Measurements from ENCODE around the gene EXO5. TPM values are rescaled to one million over a fixed set of nuclear protein-coding genes. Genes with fewer than 3 reads are reported as not detected.
A peak's percentile ranks its signal among the peaks of the same experiment; 100 is the strongest.

The EXO5 gene
- total and polyA plus RNA-seq, 2 of the 4 experiments (the other 2 are of a cell fraction) = 7.8 to 11.1 TPM

DNA sequence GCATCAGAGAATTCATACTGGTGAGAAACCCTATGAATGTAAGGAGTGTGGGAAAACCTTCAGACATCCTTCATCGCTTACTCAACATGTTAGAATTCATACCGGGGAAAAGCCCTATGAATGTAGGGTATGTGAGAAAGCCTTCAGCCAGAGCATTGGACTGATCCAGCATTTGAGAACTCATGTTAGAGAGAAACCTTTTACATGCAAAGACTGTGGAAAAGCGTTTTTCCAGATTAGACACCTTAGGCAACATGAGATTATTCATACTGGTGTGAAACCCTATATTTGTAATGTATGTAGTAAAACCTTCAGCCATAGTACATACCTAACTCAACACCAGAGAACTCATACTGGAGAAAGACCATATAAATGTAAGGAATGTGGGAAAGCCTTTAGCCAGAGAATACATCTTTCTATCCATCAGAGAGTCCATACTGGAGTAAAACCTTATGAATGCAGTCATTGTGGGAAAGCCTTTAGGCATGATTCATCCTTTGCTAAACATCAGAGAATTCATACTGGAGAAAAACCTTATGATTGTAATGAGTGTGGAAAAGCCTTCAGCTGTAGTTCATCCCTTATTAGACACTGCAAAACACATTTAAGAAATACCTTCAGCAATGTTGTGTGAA, 45.5 kb upstream of the EXO5 start:
- H3K27me3 ChIP-seq (ENCODE audit: control insufficient read depth, insufficient read depth, low read length) = no peaks in the 10 kb centered on the region
- peaks cover 82% of the 10 kb centered on the region for H3K9me3 ChIP-seq (ENCODE audit: control insufficient read depth, insufficient read depth, low read length)
- no peak overlapping the region for H3K4me2 ChIP-seq (ENCODE audit: low read depth, low read length)
- H3K36me3 ChIP-seq (ENCODE audit: control insufficient read depth, insufficient read depth, low read length) = peaks cover 25% of the 10 kb centered on the region
- H4K20me1 ChIP-seq (ENCODE audit: insufficient read depth, low read length) = no peaks in the 10 kb centered on the region
- dilution Hi-C loops (cut with HindIII; ENCODE audit: low sequenced_read_pairs, unreplicated experiment) (no loop called here), intact Hi-C loops (cut with micrococcal nuclease) (no loop called here), in situ Hi-C loops (cut with MboI; ENCODE audit: low sequenced_read_pairs) (no loop called here)
- no peak overlapping the region for H2BK120ac ChIP-seq (ENCODE audit: low read depth, low read length)
- H4K91ac ChIP-seq (ENCODE audit: insufficient read depth, low read depth, low read length) = no peak overlapping the region
- no peak overlapping the region for H3K4ac ChIP-seq (ENCODE audit: low read depth, low read length)
- POLR2A ChIA-PET (ENCODE audit: unreplicated experiment) = no interaction called here
- H2BK5ac ChIP-seq (ENCODE audit: low read depth, low read length, poor library complexity, severe bottlenecking) = no peak overlapping the region
- H3K27ac ChIP-seq (ENCODE audit: insufficient read depth, low read length) = no peak overlapping the region
- ATAC-seq (ENCODE audit: low read depth) = no peak
- no peak overlapping the region for H2BK20ac ChIP-seq (ENCODE audit: low read depth, low read length)
- no peak overlapping the region for H4K8ac ChIP-seq (ENCODE audit: low read depth in 2 of 2, low read length in 2 of 2)
- no peak overlapping the region for H3K14ac ChIP-seq (replicated peaks; ENCODE audit: low read depth, low read length)
- no peak overlapping the region for H3K18ac ChIP-seq (ENCODE audit: low read depth, low read length)
- H2AK9ac ChIP-seq (replicated peaks; ENCODE audit: low read depth, low read length, poor library complexity) = no peak overlapping the region
- CTCF ChIA-PET = no interaction called here
- H3K56ac ChIP-seq (ENCODE audit: extremely low read depth, insufficient read depth, low read length) = no peak overlapping the region
- no peaks in the 10 kb centered on the region for H3K79me1 ChIP-seq (ENCODE audit: low read depth in 1 of 2, low read length in 2 of 2)
- no peak overlapping the region for H3K4me3 ChIP-seq (ENCODE audit: insufficient read depth, low read depth, low read length)
- no peak for DNase-seq
- H2BK15ac ChIP-seq (ENCODE audit: low read depth, low read length) = no peak overlapping the region
- H3K4me1 ChIP-seq (ENCODE audit: control insufficient read depth, insufficient read depth, low read length) = no peaks in the 10 kb centered on the region
- WGBS, 2 experiments (ENCODE audit: extremely low coverage in 2 of 2, insufficient read length in 1 of 2) = no CpG with 5 or more reads among the region's 3 CpGs
- no peak overlapping the region for H2AK5ac ChIP-seq (ENCODE audit: low read depth, low read length)
- H2AFZ ChIP-seq (replicated peaks; ENCODE audit: low read length, poor library complexity) = no peak overlapping the region
- TSS peak; percentile 51 for BruUV-seq (replicated peaks)
- TF ChIP-seq RFX5 (IDR thresholded peaks at IDR 0.05; ENCODE audit: low read depth, low read length) (no peak), MAZ (IDR thresholded peaks at IDR 0.05; ENCODE audit: borderline replicate concordance, low read depth, low read length) (no peak), MAFK (IDR thresholded peaks at IDR 0.05; ENCODE audit: low read depth, low read length) (no peak), USF2 (IDR thresholded peaks at IDR 0.05; ENCODE audit: low read depth, low read length) (no peak), POLR2A (IDR thresholded peaks at IDR 0.05; ENCODE audit: low read depth, low read length) (no peak), RAD21 (IDR thresholded peaks at IDR 0.05; ENCODE audit: low read length) (no peak)
- H3K23ac ChIP-seq (ENCODE audit: low read depth, low read length) = no peak overlapping the region
- H4K5ac ChIP-seq (ENCODE audit: low read depth, low read length) = no peak overlapping the region
- H3K9ac ChIP-seq (ENCODE audit: low read depth, low read length) = no peak overlapping the region
- no peaks in the 10 kb centered on the region for H3K9me1 ChIP-seq (ENCODE audit: insufficient read depth, low read length)

All from IMR-90 (cell line).